ENCODE measurements around the gene MXD4.

The MXD4 gene

DNA sequence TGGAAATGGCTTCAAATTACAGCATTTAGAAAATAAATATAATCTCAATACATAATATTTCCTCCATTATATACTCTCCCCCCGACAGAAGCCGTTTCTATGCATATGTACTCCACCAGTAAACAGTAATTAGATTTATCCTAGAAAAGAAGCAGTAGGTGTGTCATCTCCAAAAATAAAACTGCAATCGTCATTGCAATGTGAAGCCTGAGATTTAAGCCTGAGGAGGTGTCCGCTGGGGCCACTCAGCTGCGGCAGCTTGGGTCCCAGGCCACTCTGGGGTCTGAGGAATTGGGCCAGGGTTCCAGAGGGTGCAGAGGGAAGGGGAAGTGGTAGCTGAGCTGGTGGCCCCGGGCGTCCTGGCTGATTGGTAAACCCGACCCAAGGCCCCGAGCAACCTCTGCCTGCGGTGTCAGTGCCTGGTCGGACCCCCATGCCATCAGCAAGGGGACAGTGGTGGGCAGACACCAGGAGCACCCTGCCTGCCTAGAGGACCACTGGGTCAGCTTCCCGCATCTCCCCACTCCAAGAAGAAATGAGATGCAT, 7.8 kb upstream of the MXD4 start:
- TF ChIP-seq TEAD4 (IDR thresholded peaks at IDR 0.05) (no peak), FOXM1 (IDR thresholded peaks at IDR 0.05; ENCODE audit: borderline replicate concordance, low read depth) (no peak)

- no peak for TF ChIP-seq TCF12 (IDR thresholded peaks at IDR 0.05; ENCODE audit: low read depth)
- TF ChIP-seq, protein P1, sequence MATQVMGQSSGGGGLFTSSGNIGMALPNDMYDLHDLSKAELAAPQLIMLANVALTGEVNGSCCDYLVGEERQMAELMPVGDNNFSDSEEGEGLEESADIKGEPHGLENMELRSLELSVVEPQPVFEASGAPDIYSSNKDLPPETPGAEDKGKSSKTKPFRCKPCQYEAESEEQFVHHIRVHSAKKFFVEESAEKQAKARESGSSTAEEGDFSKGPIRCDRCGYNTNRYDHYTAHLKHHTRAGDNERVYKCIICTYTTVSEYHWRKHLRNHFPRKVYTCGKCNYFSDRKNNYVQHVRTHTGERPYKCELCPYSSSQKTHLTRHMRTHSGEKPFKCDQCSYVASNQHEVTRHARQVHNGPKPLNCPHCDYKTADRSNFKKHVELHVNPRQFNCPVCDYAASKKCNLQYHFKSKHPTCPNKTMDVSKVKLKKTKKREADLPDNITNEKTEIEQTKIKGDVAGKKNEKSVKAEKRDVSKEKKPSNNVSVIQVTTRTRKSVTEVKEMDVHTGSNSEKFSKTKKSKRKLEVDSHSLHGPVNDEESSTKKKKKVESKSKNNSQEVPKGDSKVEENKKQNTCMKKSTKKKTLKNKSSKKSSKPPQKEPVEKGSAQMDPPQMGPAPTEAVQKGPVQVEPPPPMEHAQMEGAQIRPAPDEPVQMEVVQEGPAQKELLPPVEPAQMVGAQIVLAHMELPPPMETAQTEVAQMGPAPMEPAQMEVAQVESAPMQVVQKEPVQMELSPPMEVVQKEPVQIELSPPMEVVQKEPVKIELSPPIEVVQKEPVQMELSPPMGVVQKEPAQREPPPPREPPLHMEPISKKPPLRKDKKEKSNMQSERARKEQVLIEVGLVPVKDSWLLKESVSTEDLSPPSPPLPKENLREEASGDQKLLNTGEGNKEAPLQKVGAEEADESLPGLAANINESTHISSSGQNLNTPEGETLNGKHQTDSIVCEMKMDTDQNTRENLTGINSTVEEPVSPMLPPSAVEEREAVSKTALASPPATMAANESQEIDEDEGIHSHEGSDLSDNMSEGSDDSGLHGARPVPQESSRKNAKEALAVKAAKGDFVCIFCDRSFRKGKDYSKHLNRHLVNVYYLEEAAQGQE (IDR thresholded peaks at IDR 0.05; ENCODE audit: low read depth), result no peak
- TF ChIP-seq RAD21 (IDR thresholded peaks at IDR 0.05; ENCODE audit: low read depth), result no peak
- no peak for TF ChIP-seq CREB1 (IDR thresholded peaks at IDR 0.05; ENCODE audit: low read depth)
- no peak for TF ChIP-seq CEBPB (IDR thresholded peaks at IDR 0.05)
- no peak for TF ChIP-seq EGR1 (IDR thresholded peaks at IDR 0.05)
- no peak for TF ChIP-seq EP300 (IDR thresholded peaks at IDR 0.05; ENCODE audit: borderline replicate concordance)
- no peak for TF ChIP-seq YY1 (IDR thresholded peaks at IDR 0.05; ENCODE audit: low read depth)
- no peak for TF ChIP-seq NFIC (IDR thresholded peaks at IDR 0.05)
- TF ChIP-seq TEAD4 (IDR thresholded peaks at IDR 0.05), result no peak
- no peak for TF ChIP-seq FOXM1 (IDR thresholded peaks at IDR 0.05; ENCODE audit: borderline replicate concordance, low read depth)
- TF ChIP-seq ZBTB7A (IDR thresholded peaks at IDR 0.05; ENCODE audit: low read depth), result no peak
- no peak for TF ChIP-seq MAX (IDR thresholded peaks at IDR 0.05)
- TF ChIP-seq TAF1 (IDR thresholded peaks at IDR 0.05; ENCODE audit: low read depth), result no peak
Observed at GRCh38 chr4:2269206-2269531, 7.3 kb upstream of the MXD4 start.

DNA sequence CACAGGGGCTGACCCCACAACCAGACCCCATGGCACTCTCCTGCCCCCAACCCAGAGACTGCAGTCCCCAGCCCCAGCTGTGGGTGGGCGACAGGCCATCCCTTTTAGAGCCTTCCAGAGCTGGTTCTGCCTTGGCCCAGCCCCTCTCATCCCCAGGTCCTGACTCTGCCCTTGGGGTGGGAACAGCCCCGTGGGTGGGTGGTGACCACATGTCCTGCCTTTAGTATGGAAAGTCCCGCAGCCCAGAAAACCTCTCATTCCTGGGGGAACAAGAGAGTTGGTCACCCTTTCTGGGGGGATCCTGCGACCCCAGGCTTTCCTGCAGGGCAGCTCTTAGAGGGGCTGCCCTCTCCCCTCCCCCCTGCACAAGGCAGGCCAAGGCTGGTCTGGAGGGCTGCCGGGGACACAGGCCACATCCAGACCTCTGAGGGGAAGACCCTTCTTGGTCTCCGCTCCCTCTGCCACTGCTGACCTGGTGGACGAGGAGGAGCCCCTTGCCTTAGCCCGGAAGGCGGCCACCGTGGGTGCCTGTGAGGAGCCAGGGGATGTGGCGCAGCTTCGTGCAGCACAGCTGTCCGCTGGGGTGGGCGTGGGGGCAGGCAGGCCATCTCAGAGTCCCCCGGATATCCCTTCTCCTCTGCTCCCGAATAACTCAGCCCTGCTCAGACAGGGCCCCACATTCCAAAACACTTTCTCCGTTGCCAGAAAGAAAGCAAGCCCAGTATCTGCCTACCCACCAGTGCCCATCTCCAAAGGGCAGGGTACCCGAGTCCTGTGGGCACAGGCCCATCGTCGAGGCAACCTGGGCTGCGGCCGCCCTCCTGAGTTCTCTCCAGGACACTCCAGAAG, 6.7 kb upstream of the MXD4 start:
- TF ChIP-seq YY1 (IDR thresholded peaks at IDR 0.05; ENCODE audit: low read depth), result no peak
- TF ChIP-seq RAD21 (IDR thresholded peaks at IDR 0.05; ENCODE audit: low read depth), result no peak
- TF ChIP-seq EGR1 (IDR thresholded peaks at IDR 0.05), result no peak
- TF ChIP-seq CEBPB (IDR thresholded peaks at IDR 0.05), result no peak
- TF ChIP-seq USF1 (IDR thresholded peaks at IDR 0.05), result no peak
- TF ChIP-seq, protein P1 (IDR thresholded peaks at IDR 0.05; ENCODE audit: low read depth), result no peak
- no peak for TF ChIP-seq TEAD4 (IDR thresholded peaks at IDR 0.05)
- no peak for TF ChIP-seq EP300 (IDR thresholded peaks at IDR 0.05; ENCODE audit: borderline replicate concordance)
- no peak for TF ChIP-seq FOXM1 (IDR thresholded peaks at IDR 0.05; ENCODE audit: borderline replicate concordance, low read depth)
- TF ChIP-seq TCF12 (IDR thresholded peaks at IDR 0.05; ENCODE audit: low read depth), result no peak
- TF ChIP-seq CREB1 (IDR thresholded peaks at IDR 0.05; ENCODE audit: low read depth), result no peak
- no peak for TF ChIP-seq TAF1 (IDR thresholded peaks at IDR 0.05; ENCODE audit: low read depth)
- no peak for TF ChIP-seq NFIC (IDR thresholded peaks at IDR 0.05)
- TF ChIP-seq ZBTB7A (IDR thresholded peaks at IDR 0.05; ENCODE audit: low read depth), result no peak
- TF ChIP-seq MAX (IDR thresholded peaks at IDR 0.05), result no peak

- TF ChIP-seq CEBPB (IDR thresholded peaks at IDR 0.05), result no peak
- TF ChIP-seq CREB1 (IDR thresholded peaks at IDR 0.05; ENCODE audit: low read depth), result no peak
- TF ChIP-seq RAD21 (IDR thresholded peaks at IDR 0.05; ENCODE audit: low read depth), result no peak
- no peak for TF ChIP-seq TCF12 (IDR thresholded peaks at IDR 0.05; ENCODE audit: low read depth)
- no peak for TF ChIP-seq FOXM1 (IDR thresholded peaks at IDR 0.05; ENCODE audit: borderline replicate concordance, low read depth)
- TF ChIP-seq, protein P1 (IDR thresholded peaks at IDR 0.05; ENCODE audit: low read depth), result no peak
- no peak for TF ChIP-seq TEAD4 (IDR thresholded peaks at IDR 0.05)
- TF ChIP-seq ZBTB7A (IDR thresholded peaks at IDR 0.05; ENCODE audit: low read depth), result no peak
- TF ChIP-seq MAX (IDR thresholded peaks at IDR 0.05), result no peak
Observed at GRCh38 chr4:2267841-2268240, 5.9 kb upstream of the MXD4 start.

Data from Ishikawa (cell line).